HepG2 (cell line): Measurements from ENCODE around the gene ENC1. TPM values are rescaled to one million over a fixed set of nuclear protein-coding genes. Genes with fewer than 3 reads are reported as not detected.

ENCODE experiments used
- ARHGAP35 ChIP-seq: sonication (generic); formaldehyde crosslinking; IDR thresholded peaks from 2 replicates; pipeline ENCODE4 v1.9.0; 2022; ENCODE audit warnings: mild to moderate bottlenecking, inconsistent platforms, moderate library complexity, missing genetic modification reagents, borderline replicate concordance
- BCL6 ChIP-seq: IDR thresholded peaks from 2 replicates; pipeline ENCODE4 v1.6.1; 2016; ENCODE audit warnings: missing genetic modification reagents, missing compliant biosample characterization
- BORCS8-MEF2B ChIP-seq: sonication (generic); formaldehyde crosslinking; IDR thresholded peaks from 2 replicates; pipeline ENCODE4 v1.8.0; 2022; ENCODE audit warnings: mild to moderate bottlenecking, missing genetic modification reagents
- CENPT ChIP-seq: sonication (generic); formaldehyde crosslinking; IDR thresholded peaks from 2 replicates; pipeline ENCODE4 v1.8.0; 2022; ENCODE audit warnings: low read depth, mild to moderate bottlenecking, moderate library complexity, missing genetic modification reagents
- ETV5 ChIP-seq: IDR thresholded peaks from 2 replicates; pipeline ENCODE4 v1.6.1; 2018; ENCODE audit warnings: missing biosample characterization, missing genetic modification reagents, inconsistent platforms, borderline replicate concordance
- EZH2 ChIP-seq: conservative IDR thresholded peaks from 2 replicates; pipeline ENCODE4 v1.6.1; 2012; ENCODE audit warnings: mild to moderate bottlenecking, low read depth, low read length, moderate library complexity
- HDAC6 ChIP-seq: fragments of 200-600 bp; sonication (generic); IDR thresholded peaks from 2 replicates; pipeline ENCODE4 v1.7.0; 2017; ENCODE audit warnings: mild to moderate bottlenecking, antibody characterized with exemption, low read length, low read depth
- HOXA3 ChIP-seq: sonication (generic); formaldehyde crosslinking; IDR thresholded peaks from 2 replicates; pipeline ENCODE4 v1.5.0; 2020; ENCODE audit warnings: missing genetic modification reagents
- MBD4 ChIP-seq: IDR thresholded peaks from 2 replicates; pipeline ENCODE4 v1.6.1; 2012; ENCODE audit warnings: low read length, inconsistent platforms, borderline replicate concordance
- MIXL1 ChIP-seq: IDR thresholded peaks from 2 replicates; pipeline ENCODE4 v1.6.1; 2016
- MXI1 ChIP-seq: IDR thresholded peaks from 3 replicates; pipeline ENCODE4 v1.6.1; 2012; ENCODE audit warnings: low read depth, low read length, inconsistent platforms, borderline replicate concordance
- NRL ChIP-seq: sonication (generic); formaldehyde crosslinking; IDR thresholded peaks from 2 replicates; pipeline ENCODE4 v1.5.0; 2020; ENCODE audit warnings: missing genetic modification reagents, mild to moderate bottlenecking, moderate library complexity, borderline replicate concordance
- PAX8 ChIP-seq: sonication (generic); formaldehyde crosslinking; IDR thresholded peaks from 2 replicates; pipeline ENCODE4 v1.8.0; 2022; ENCODE audit warnings: mild to moderate bottlenecking, missing genetic modification reagents, borderline replicate concordance
- REPIN1 ChIP-seq: sonication (generic); formaldehyde crosslinking; IDR thresholded peaks from 2 replicates; pipeline ENCODE4 v1.8.0; 2022; ENCODE audit warnings: missing genetic modification reagents, low read depth, mild to moderate bottlenecking, borderline replicate concordance
- SPEN ChIP-seq: sonication (generic); formaldehyde crosslinking; IDR thresholded peaks from 2 replicates; pipeline ENCODE4 v1.5.1; 2020; ENCODE audit warnings: low read depth, mild to moderate bottlenecking, missing genetic modification reagents
- SUZ12 ChIP-seq: fragments of 150-350 bp; IDR thresholded peaks from 2 replicates; pipeline ENCODE4 v1.6.1; 2014; ENCODE audit warnings: low read depth, low read length
- TBP ChIP-seq: sonication (generic); formaldehyde crosslinking; IDR thresholded peaks from 2 replicates; pipeline ENCODE4 v1.5.0; 2020; ENCODE audit warnings: missing genetic modification reagents
- TEAD2 ChIP-seq: sonication (generic); formaldehyde crosslinking; IDR thresholded peaks from 2 replicates; pipeline ENCODE4 v1.9.0; 2021; ENCODE audit warnings: missing genetic modification reagents
- TEAD3 ChIP-seq: optimal IDR thresholded peaks from 2 replicates; pipeline ENCODE3; 2016; ENCODE audit warnings: borderline replicate concordance
- ZEB1 ChIP-seq: IDR thresholded peaks from 2 replicates; pipeline ENCODE4 v1.6.1; 2012; ENCODE audit warnings: mild to moderate bottlenecking, low read depth, inconsistent platforms; ENCODE audit not compliant: insufficient replicate concordance
- ZNF510 ChIP-seq: sonication (generic); formaldehyde crosslinking; IDR thresholded peaks from 2 replicates; pipeline ENCODE4 v1.4.0; 2020; ENCODE audit warnings: low read depth, mild to moderate bottlenecking, missing genetic modification reagents
- ZNF550 ChIP-seq: sonication (generic); formaldehyde crosslinking; IDR thresholded peaks from 2 replicates; pipeline ENCODE4 v1.4.0; 2020; ENCODE audit warnings: mild to moderate bottlenecking, missing genetic modification reagents, borderline replicate concordance
- ZNF552 ChIP-seq: sonication (generic); formaldehyde crosslinking; IDR thresholded peaks from 2 replicates; pipeline ENCODE4 v1.9.0; 2022; ENCODE audit warnings: missing genetic modification reagents, mild to moderate bottlenecking, borderline replicate concordance
- ZNF557 ChIP-seq: sonication (generic); formaldehyde crosslinking; IDR thresholded peaks from 2 replicates; pipeline ENCODE4 v1.4.0; 2020; ENCODE audit warnings: missing genetic modification reagents
- ZNF629 ChIP-seq: sonication (generic); formaldehyde crosslinking; conservative IDR thresholded peaks from 2 replicates; pipeline ENCODE4 v1.5.0; 2020; ENCODE audit warnings: missing genetic modification reagents
- ZNF678 ChIP-seq: sonication (generic); formaldehyde crosslinking; IDR thresholded peaks from 2 replicates; pipeline ENCODE4 v1.4.0; 2020; ENCODE audit warnings: mild to moderate bottlenecking, missing genetic modification reagents
- ZNF703 ChIP-seq: sonication (generic); formaldehyde crosslinking; IDR thresholded peaks from 2 replicates; pipeline ENCODE4 v1.5.1; 2020; ENCODE audit warnings: missing genetic modification reagents, mild to moderate bottlenecking, moderate library complexity, borderline replicate concordance
- ZNF746 ChIP-seq: sonication (generic); formaldehyde crosslinking; IDR thresholded peaks from 2 replicates; pipeline ENCODE4 v1.8.0; 2022; ENCODE audit warnings: mild to moderate bottlenecking, missing genetic modification reagents
- polyA plus RNA-seq, 8 experiments: library from polyadenylated mRNA; depleted of rRNA in 3 of 8; stranded (reverse) in 7 of 8; unstranded in 1 of 8; fragments of >200 nt; fragmentation: Illumina TruSeq in 4 of 8; extraction: Trizol in 4 of 8; gene quantifications; 2 replicates each; pipeline versions ENCODE4 v1.2.1 to v1.2.3, GENCODE V29; 2011 to 2016; ENCODE audit warnings: low read depth in 4 of 8, missing spikeins in 1 of 8, mixed read lengths in 1 of 8; ENCODE audit not compliant: insufficient read depth in 1 of 8
- total RNA-seq, 5 experiments: library from RNA; depleted of rRNA; stranded (reverse); fragments of >200 nt; fragmentation: Illumina TruSeq; extraction: Trizol; gene quantifications; 2 replicates each; pipeline ENCODE4 v1.2.3, GENCODE V29; 2016; ENCODE audit warnings: low read depth in 1 of 5
- TF ChIP-seq, protein P1 (sequence below): sonication (generic); formaldehyde crosslinking; IDR thresholded peaks from 2 replicates; pipeline ENCODE4 v1.5.0; 2020; ENCODE audit warnings: missing genetic modification reagents
- TF ChIP-seq, protein P2 (sequence below): sonication (generic); formaldehyde crosslinking; conservative IDR thresholded peaks from 2 replicates; pipeline ENCODE4 v1.4.0; 2020; ENCODE audit warnings: missing genetic modification reagents

ENC1 gene
- total and polyA plus RNA-seq, 2 of the 13 experiments (the other 11 are each of a cell fraction or from before 2014, with no cell fraction given) = 63.8 to 64.4 TPM

DNA sequence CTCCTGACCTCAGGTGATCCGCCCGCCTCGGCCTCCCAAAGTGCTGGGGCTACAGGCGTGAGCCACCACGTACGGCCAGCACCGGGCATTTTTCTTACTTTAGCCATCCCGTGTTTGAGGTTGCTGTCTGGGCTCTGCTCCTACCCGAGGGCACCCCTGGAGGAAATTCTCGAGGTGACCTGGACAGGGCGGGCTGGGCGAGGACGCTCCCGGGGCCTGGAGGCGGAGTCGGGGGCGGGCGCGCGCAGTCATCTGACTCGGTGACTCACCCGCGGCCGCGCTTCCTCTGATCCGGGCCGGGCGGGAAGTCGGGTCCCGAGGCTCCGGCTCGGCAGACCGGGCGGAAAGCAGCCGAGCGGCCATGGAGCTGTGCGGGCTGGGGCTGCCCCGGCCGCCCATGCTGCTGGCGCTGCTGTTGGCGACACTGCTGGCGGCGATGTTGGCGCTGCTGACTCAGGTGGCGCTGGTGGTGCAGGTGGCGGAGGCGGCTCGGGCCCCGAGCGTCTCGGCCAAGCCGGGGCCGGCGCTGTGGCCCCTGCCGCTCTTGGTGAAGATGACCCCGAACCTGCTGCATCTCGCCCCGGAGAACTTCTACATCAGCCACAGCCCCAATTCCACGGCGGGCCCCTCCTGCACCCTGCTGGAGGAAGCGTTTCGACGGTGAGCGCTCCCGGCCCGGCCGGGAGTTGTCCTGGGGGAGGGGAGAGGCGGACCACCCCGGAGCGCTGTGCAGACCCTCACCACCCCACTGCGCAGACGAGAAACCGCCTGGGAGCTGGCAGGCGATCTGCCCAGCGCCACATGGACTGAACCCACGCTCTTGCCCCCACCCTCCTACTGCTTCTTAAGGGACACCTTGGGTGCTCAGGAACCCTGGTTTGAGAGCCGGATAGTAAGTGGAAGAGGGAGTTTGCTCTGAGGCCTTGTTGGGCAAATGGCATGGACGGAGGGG lies 44.6 kb upstream of the ENC1 start, which contains the start of gene HEXB (continued):
- no peak for TF ChIP-seq ZNF557 (CRISPR knock-in tag)
- TF ChIP-seq ZNF552 = no peak
- no peak for TF ChIP-seq ZNF629
- no peak for TF ChIP-seq PAX8 (CRISPR knock-in tag)
- no peak for TF ChIP-seq ZNF550 (CRISPR knock-in tag)
- no peak for TF ChIP-seq ZEB1
- 0 out of 2 replicates have a peak, but pooled peaks have one; percentile 42 for TF ChIP-seq REPIN1 (CRISPR knock-in tag)
- no peak for TF ChIP-seq CENPT
- no peak for TF ChIP-seq TEAD2 (CRISPR knock-in tag)
- TF ChIP-seq ETV5 (CRISPR knock-in tag) = peak; percentile 62
- no peak for TF ChIP-seq BORCS8-MEF2B (CRISPR knock-in tag)
- TF ChIP-seq ARHGAP35 (CRISPR knock-in tag) = no peak
- TF ChIP-seq EZH2 = no peak
- TF ChIP-seq BCL6 (CRISPR knock-in tag) = peak; percentile 38; the same call in 1 of the 2 replicates
- TF ChIP-seq MXI1 = 0 out of 3 replicates have a peak, but pooled peaks have one; percentile 43
- TF ChIP-seq, protein P1, sequence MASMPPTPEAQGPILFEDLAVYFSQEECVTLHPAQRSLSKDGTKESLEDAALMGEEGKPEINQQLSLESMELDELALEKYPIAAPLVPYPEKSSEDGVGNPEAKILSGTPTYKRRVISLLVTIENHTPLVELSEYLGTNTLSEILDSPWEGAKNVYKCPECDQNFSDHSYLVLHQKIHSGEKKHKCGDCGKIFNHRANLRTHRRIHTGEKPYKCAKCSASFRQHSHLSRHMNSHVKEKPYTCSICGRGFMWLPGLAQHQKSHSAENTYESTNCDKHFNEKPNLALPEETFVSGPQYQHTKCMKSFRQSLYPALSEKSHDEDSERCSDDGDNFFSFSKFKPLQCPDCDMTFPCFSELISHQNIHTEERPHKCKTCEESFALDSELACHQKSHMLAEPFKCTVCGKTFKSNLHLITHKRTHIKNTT (CRISPR knock-in tag) = no peak
- TF ChIP-seq TBP = no peak
- TF ChIP-seq MBD4 = no peak
- peak; percentile 45 for TF ChIP-seq SPEN (CRISPR knock-in tag)
- TF ChIP-seq HDAC6 = no peak
- no peak for TF ChIP-seq TEAD3 (CRISPR knock-in tag)
- TF ChIP-seq NRL (CRISPR knock-in tag) = 0 out of 2 replicates have a peak, but pooled peaks have one; percentile 28
- no peak for TF ChIP-seq ZNF678 (CRISPR knock-in tag)
- TF ChIP-seq, protein P2, sequence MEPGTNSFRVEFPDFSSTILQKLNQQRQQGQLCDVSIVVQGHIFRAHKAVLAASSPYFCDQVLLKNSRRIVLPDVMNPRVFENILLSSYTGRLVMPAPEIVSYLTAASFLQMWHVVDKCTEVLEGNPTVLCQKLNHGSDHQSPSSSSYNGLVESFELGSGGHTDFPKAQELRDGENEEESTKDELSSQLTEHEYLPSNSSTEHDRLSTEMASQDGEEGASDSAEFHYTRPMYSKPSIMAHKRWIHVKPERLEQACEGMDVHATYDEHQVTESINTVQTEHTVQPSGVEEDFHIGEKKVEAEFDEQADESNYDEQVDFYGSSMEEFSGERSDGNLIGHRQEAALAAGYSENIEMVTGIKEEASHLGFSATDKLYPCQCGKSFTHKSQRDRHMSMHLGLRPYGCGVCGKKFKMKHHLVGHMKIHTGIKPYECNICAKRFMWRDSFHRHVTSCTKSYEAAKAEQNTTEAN (CRISPR knock-in tag) = no peak
- TF ChIP-seq MIXL1 (CRISPR knock-in tag) = no peak
- TF ChIP-seq ZNF510 = no peak
- peak; percentile 53; the same call in 1 of the 2 replicates for TF ChIP-seq ZNF703 (CRISPR knock-in tag)
- peak; percentile 35; the same call in 1 of the 2 replicates for TF ChIP-seq ZNF746 (CRISPR knock-in tag)
- no peak for TF ChIP-seq SUZ12
- peak; percentile 73 for TF ChIP-seq HOXA3 (CRISPR knock-in tag)
